CD4-positive, alpha-beta memory T cell (primary cell): ENCODE measurements around the gene PLSCR1. TPM values are rescaled to one million over a fixed set of nuclear protein-coding genes. Genes with fewer than 3 reads are reported as not detected.

ENCODE experiments used
- CTCF ChIA-PET: fragments of 350-600 bp; sonication (Branson Sonifier 250); formaldehyde crosslinking; loops from one replicate; lab custom pipeline; 2021; ENCODE audit warnings: inconsistent platforms; ENCODE audit not compliant: partially characterized antibody; lab: Charles Lee
- POLR2A ChIA-PET: fragments of 350-600 bp; sonication (Branson Sonifier 250); formaldehyde crosslinking; loops from one replicate; lab custom pipeline; 2021; ENCODE audit not compliant: partially characterized antibody; lab: Charles Lee
- DNase-seq, 5 donors: peaks; one replicate each; pipeline versions ENCODE4 v3.0.0 to v3.0.0-alpha.2; 2020 to 2022; ENCODE audit warnings: mixed read lengths in 1 of 5
- H3K27ac ChIP-seq: one replicate; pipeline ENCODE4 v1.7.0; 2013; ENCODE audit warnings: low read depth, low read length
- H3K27me3 ChIP-seq: 2 replicates; pipeline ENCODE4 v1.7.0; 2013; ENCODE audit warnings: mild to moderate bottlenecking, low read length, moderate library complexity; ENCODE audit not compliant: insufficient read depth
- H3K36me3 ChIP-seq: 2 replicates; pipeline ENCODE4 v1.7.0; 2013; ENCODE audit warnings: mild to moderate bottlenecking, low read length, moderate library complexity; ENCODE audit not compliant: insufficient read depth
- H3K4me1 ChIP-seq: 2 replicates; pipeline ENCODE4 v1.7.0; 2013; ENCODE audit warnings: mild to moderate bottlenecking, low read length, moderate library complexity; ENCODE audit not compliant: insufficient read depth
- H3K4me3 ChIP-seq, 2 donors: one replicate each; pipeline ENCODE4 v1.7.0; 2013; ENCODE audit warnings: low read length in 2 of 2, mild to moderate bottlenecking in 1 of 2
- H3K9me3 ChIP-seq, 2 donors: one replicate each; pipeline ENCODE4 v1.7.0; 2013; ENCODE audit warnings: low read length in 2 of 2, control low read depth in 1 of 2; ENCODE audit not compliant: control insufficient read depth in 1 of 2
- H3K27ac Mint-ChIP-seq, 7 donors: one replicate each; pipeline ENCODE4 v1.8.0; 2020 to 2021; ENCODE audit warnings: mixed read lengths in 7 of 7, mild to moderate bottlenecking in 6 of 7, inconsistent platforms in 3 of 7, moderate library complexity in 3 of 7
- H3K27me3 Mint-ChIP-seq, 2 donors: one replicate each; pipeline ENCODE4 v1.8.0; 2020 to 2021; ENCODE audit warnings: mixed read lengths in 2 of 2
- H3K36me3 Mint-ChIP-seq, 2 donors: one replicate each; pipeline ENCODE4 v1.8.0; 2020 to 2021; ENCODE audit warnings: mixed read lengths in 2 of 2, inconsistent platforms in 1 of 2, mild to moderate bottlenecking in 1 of 2
- H3K4me1 Mint-ChIP-seq, 4 donors: one replicate each; pipeline ENCODE4 v1.8.0; 2020 to 2021; ENCODE audit warnings: mixed read lengths in 4 of 4, mild to moderate bottlenecking in 1 of 4
- H3K4me3 Mint-ChIP-seq, 8 donors: one replicate each; pipeline ENCODE4 v1.8.0; 2020 to 2021; ENCODE audit warnings: mixed read lengths in 8 of 8, mild to moderate bottlenecking in 7 of 8, moderate library complexity in 6 of 8, inconsistent platforms in 3 of 8
- H3K9me3 Mint-ChIP-seq, 8 donors: one replicate each; pipeline ENCODE4 v1.8.0; 2020 to 2021; ENCODE audit warnings: mixed read lengths in 8 of 8, mild to moderate bottlenecking in 5 of 8, inconsistent platforms in 3 of 8, moderate library complexity in 1 of 8
- intact Hi-C: fragments of 100-400 bp; cut with micrococcal nuclease; formaldehyde crosslinking; loops from one replicate; pipeline ENCODE4 v1.15.1; 2023
- polyA plus RNA-seq, 2 donors: library from polyadenylated mRNA; unstranded; fragments of 300-500 nt; fragmentation: Illumina TruSeq; gene quantifications; one replicate each; pipeline ENCODE4 v1.2.3, GENCODE V29; 2021
- total RNA-seq, 2 experiments: library from RNA; stranded (reverse); gene quantifications; one replicate each; pipeline ENCODE4 v1.2.3, GENCODE V29; 2021

The PLSCR1 gene
- total and polyA plus RNA-seq, 4 experiments from 2014 or later: 24.9 to 34.2 (median 24.9) TPM

DNA sequence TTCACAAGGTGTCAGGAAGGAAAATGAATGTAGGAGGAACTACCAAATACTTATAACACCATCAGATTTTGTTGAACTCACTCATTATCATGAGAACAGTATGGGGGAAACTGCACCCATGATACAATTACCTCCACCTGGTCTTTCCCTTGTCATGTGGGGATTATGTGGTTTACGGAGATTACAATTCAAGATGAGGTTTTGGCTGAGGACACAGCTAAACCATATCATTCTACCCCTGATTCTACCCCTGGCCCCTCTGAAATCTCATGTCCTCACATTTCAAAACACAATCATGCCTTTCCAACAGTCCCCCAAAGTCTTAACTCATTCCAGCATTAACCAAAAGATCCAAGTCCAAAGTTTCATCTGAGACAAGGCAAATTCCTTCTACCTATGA lies 17.1 kb upstream of the PLSCR1 start:
- H3K36me3 Mint-ChIP-seq: no peaks in the 10 kb centered on the region
- H3K27ac ChIP-seq: no peak overlapping the region
- DNase-seq: no peak
- CTCF ChIA-PET: no interaction called here
- H3K4me3 Mint-ChIP-seq: no peak overlapping the region
- H3K27me3 ChIP-seq: no peaks in the 10 kb centered on the region
- H3K36me3 ChIP-seq: no peaks in the 10 kb centered on the region
- H3K4me1 ChIP-seq: no peaks in the 10 kb centered on the region
- peaks cover 0 to 2% of the 10 kb centered on the region in 2 donors for H3K27me3 Mint-ChIP-seq
- no peaks in the 10 kb centered on the region for H3K9me3 ChIP-seq
- POLR2A ChIA-PET: no interaction called here
- H3K4me1 Mint-ChIP-seq: no peaks in the 10 kb centered on the region
- H3K9me3 Mint-ChIP-seq: peaks cover 0 to 6% (median 0%) of the 10 kb centered on the region in 8 donors
- intact Hi-C loops: no loop called here
- H3K27ac Mint-ChIP-seq: no peak overlapping the region
- H3K4me3 ChIP-seq: no peak overlapping the region

DNA sequence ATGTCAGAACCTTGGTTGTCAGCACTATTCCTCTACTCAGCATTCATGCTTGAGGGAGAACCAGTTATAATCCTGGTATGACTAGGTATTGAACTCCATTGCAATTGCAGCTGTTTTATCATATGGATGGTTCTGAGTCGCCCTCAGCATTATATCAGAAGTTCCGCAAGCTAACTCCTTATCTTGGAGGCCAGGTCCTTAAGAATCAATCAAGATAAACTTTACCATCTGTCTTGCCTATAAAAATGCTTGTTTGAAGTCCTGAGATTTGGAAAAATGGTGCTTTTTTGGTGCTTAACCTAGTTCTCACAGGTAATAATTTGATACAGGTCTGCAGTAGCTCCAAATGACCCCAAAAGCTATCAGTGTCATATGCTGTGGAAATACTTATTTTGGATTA lies 16.3 kb upstream of the PLSCR1 start:
- intact Hi-C loops: no loop called here

DNA sequence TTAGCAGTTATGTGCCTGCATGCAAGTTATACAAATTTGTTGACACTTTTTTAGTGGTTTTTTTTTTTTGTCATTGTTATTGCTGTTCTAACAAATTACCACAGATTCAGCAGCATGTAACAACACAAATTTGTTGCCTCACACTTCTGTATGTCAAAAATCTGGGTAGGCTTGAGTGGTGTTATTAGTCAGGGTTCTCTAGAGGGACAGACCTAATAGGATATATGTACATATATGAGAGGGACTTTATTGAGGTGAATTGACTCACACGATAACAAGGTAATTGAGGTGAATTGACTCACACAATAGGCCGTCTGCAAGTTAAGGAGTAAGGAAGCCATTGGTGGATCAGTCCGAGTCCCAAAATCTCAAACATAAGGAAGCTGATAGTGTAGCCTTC lies 15.0 kb upstream of the PLSCR1 start:
- Mint-ChIP-seq H3K27me3 (peaks cover 1 to 2% of the 10 kb centered on the region in 2 donors), H3K9me3 (peaks cover 0 to 6% (median 0%) of the 10 kb centered on the region in 8 donors), H3K36me3 (no peaks in the 10 kb centered on the region), H3K4me1 (peaks cover 0 to under 1% (median 0%) of the 10 kb centered on the region in 4 donors), H3K27ac (no peak overlapping the region), H3K4me3 (no peak overlapping the region)
- ChIA-PET CTCF (no interaction called here), POLR2A (no interaction called here)
- no peaks in the 10 kb centered on the region for H3K27me3 ChIP-seq
- H3K4me1 ChIP-seq: no peaks in the 10 kb centered on the region
- H3K36me3 ChIP-seq: no peaks in the 10 kb centered on the region
- H3K9me3 ChIP-seq: no peaks in the 10 kb centered on the region
- H3K27ac ChIP-seq: no peak overlapping the region
- DNase-seq: no peak
- intact Hi-C loops: no loop called here
- no peak overlapping the region for H3K4me3 ChIP-seq

More for the DNA sequence above, 16.3 kb upstream of the PLSCR1 start:
- Histone ChIP-seq H3K27me3 (no peaks in the 10 kb centered on the region), H3K4me1 (no peaks in the 10 kb centered on the region), H3K27ac (no peak overlapping the region), H3K9me3 (no peaks in the 10 kb centered on the region), H3K36me3 (no peaks in the 10 kb centered on the region), H3K4me3 (no peak overlapping the region)
- peaks cover 1 to 2% of the 10 kb centered on the region in 2 donors for H3K27me3 Mint-ChIP-seq
- no peak overlapping the region for H3K27ac Mint-ChIP-seq
- no peak overlapping the region for H3K4me3 Mint-ChIP-seq
- no peak for DNase-seq
- POLR2A ChIA-PET: no interaction called here
- H3K36me3 Mint-ChIP-seq: no peaks in the 10 kb centered on the region
- H3K4me1 Mint-ChIP-seq: no peaks in the 10 kb centered on the region
- H3K9me3 Mint-ChIP-seq: peaks cover 0 to 6% (median 0%) of the 10 kb centered on the region in 8 donors
- CTCF ChIA-PET: no interaction called here

DNA sequence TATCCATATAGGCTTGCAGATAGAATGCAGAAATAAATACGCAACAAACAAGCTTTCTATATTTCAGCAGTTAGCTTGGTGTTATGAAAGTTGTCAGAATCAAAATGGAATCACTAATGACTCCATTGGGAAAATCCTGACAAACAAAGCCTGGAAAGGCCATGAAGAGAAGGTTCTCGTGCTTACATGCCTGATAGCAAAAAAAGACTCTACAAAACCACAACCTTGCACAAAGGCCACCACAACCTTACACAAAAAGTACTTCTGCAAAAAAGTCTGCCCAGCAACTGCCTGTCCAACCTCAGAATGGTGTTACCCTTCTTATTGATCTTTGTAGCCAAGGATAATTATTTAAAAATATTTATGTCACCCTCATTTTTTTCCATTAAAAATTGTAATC lies 14.4 kb upstream of the PLSCR1 start:
- no peaks in the 10 kb centered on the region for H3K36me3 Mint-ChIP-seq
- intact Hi-C loops: no loop called here
- no peak overlapping the region for H3K27ac ChIP-seq

DNA sequence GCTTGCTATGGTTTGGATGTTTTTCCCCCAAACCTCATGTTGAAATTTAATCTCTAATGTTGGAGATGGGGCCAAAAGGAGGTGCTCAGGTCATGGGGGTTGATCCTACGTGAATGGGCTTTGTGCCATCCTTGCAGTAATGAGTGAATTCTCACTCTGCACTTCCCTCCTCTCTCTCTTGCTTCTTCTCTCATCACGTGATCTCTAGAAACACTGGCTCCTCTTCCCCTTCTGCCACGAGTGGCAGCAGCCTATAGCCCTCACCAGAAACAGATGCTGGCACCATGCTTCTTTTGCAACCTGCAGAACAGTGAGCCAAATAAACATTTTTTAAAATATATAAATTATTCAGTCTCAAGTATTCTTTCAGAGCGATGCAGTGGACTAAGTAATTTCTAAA lies 13.3 kb upstream of the PLSCR1 start:
- ChIA-PET POLR2A (no interaction called here), CTCF (no interaction called here)
- Mint-ChIP-seq H3K9me3 (peaks cover 0 to 2% (median 0%) of the 10 kb centered on the region in 8 donors), H3K4me3 (no peak overlapping the region), H3K4me1 (peaks cover 0 to 5% (median 0%) of the 10 kb centered on the region in 4 donors), H3K27me3 (peaks cover under 1 to 1% of the 10 kb centered on the region in 2 donors), H3K27ac (no peak overlapping the region), H3K36me3 (no peaks in the 10 kb centered on the region)
- H3K4me3 ChIP-seq: no peak overlapping the region
- intact Hi-C loops: no loop called here
- no peaks in the 10 kb centered on the region for H3K36me3 ChIP-seq
- no peaks in the 10 kb centered on the region for H3K4me1 ChIP-seq
- DNase-seq: no peak
- H3K9me3 ChIP-seq: no peaks in the 10 kb centered on the region
- H3K27me3 ChIP-seq: no peaks in the 10 kb centered on the region
- H3K27ac ChIP-seq: no peak overlapping the region

More for the DNA sequence above, 14.4 kb upstream of the PLSCR1 start:
- peaks cover 0 to 5% (median 0%) of the 10 kb centered on the region in 4 donors for H3K4me1 Mint-ChIP-seq
- Histone ChIP-seq H3K9me3 (no peaks in the 10 kb centered on the region), H3K4me3 (no peak overlapping the region), H3K4me1 (no peaks in the 10 kb centered on the region), H3K27me3 (no peaks in the 10 kb centered on the region), H3K36me3 (no peaks in the 10 kb centered on the region)
- ChIA-PET POLR2A (no interaction called here), CTCF (no interaction called here)
- H3K9me3 Mint-ChIP-seq: peaks cover 0 to 6% (median 0%) of the 10 kb centered on the region in 8 donors
- H3K27ac Mint-ChIP-seq: no peak overlapping the region
- no peak overlapping the region for H3K4me3 Mint-ChIP-seq
- DNase-seq: no peak
- H3K27me3 Mint-ChIP-seq: peaks cover 1 to 2% of the 10 kb centered on the region in 2 donors

DNA sequence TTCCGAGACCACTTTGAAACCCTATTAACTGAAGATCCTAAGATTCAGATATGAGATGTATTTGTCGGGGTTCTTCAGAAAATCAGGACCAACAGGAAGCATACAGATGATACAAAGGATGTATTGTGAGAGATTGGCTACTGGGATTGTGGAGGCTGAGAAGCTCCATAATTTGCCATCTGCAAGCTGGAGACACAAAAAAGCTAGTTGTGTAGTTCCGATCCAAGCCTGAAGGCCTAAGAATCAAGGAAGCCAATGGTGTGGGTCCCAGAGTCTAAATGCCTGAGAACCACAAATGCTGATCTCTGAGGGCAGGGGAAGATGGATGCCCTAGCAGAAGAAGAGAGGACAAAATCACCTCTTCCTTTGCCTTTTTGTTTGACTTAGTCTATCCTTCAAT lies 10.9 kb upstream of the PLSCR1 start:
- CTCF ChIA-PET: no interaction called here
- POLR2A ChIA-PET: no interaction called here
- peaks cover 0 to 1% of the 10 kb centered on the region in 2 donors for H3K27me3 Mint-ChIP-seq

DNA sequence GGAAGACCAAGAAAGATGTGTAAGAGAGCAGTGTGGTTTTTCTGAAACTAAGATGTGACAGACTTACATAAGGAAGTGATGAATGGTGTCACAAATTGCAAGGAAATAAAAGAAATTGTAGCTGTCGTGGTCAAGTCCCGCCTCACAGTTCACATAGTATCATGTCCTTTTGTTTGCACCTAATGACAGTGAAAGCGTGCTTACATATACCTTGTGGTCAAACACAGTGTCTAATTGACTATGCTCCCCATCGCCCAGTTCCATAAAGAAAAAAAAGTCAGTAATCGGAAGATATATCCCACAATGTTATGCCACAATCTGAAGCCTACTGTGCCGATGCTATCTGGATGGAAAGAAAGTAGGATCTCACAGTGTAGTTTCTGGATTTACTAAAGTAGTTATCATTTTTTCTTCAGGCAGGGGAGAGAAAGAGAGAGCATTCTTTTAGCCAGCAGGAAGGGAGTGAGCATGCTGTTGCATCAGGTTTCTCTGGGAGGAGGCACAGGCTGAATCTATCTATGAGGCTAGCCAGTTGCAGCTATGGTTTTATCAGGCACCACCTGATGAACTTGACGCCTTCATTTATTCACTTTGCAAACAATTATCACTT lies 9.8 kb upstream of the PLSCR1 start:
- peak overlapping the region in 1 of 7 donors; percentile 30 for H3K27ac Mint-ChIP-seq

More for the DNA sequence above, 10.9 kb upstream of the PLSCR1 start:
- Mint-ChIP-seq H3K4me3 (no peak overlapping the region), H3K9me3 (peaks cover 0 to 2% (median 0%) of the 10 kb centered on the region in 8 donors), H3K4me1 (peaks cover 5 to 10% (median 7%) of the 10 kb centered on the region in 4 donors), H3K27ac (no peak overlapping the region), H3K36me3 (no peaks in the 10 kb centered on the region)
- Histone ChIP-seq H3K9me3 (no peaks in the 10 kb centered on the region), H3K36me3 (no peaks in the 10 kb centered on the region), H3K27ac (no peak overlapping the region), H3K27me3 (no peaks in the 10 kb centered on the region), H3K4me3 (no peak overlapping the region), H3K4me1 (peaks cover 11% of the 10 kb centered on the region)
- DNase-seq: no peak
- intact Hi-C loops: no loop called here

More for the DNA sequence above, 9.8 kb upstream of the PLSCR1 start:
- Histone ChIP-seq H3K27ac (no peak overlapping the region), H3K4me3 (no peak overlapping the region), H3K36me3 (no peaks in the 10 kb centered on the region), H3K27me3 (no peaks in the 10 kb centered on the region), H3K4me1 (peaks cover 19% of the 10 kb centered on the region), H3K9me3 (no peaks in the 10 kb centered on the region)
- CTCF ChIA-PET: interaction anchor here (1.0 to 1.5 kb wide), 2 partner anchors 9 to 35 kb away, joined by 3 read pairs; partner anchors contain the start of gene PLSCR1
- intact Hi-C loops: no loop called here
- H3K9me3 Mint-ChIP-seq: peaks cover 0 to 2% (median 0%) of the 10 kb centered on the region in 8 donors
- peaks cover 0 to 1% of the 10 kb centered on the region in 2 donors for H3K27me3 Mint-ChIP-seq
- H3K36me3 Mint-ChIP-seq: no peaks in the 10 kb centered on the region
- no peak overlapping the region for H3K4me3 Mint-ChIP-seq
- no peak for DNase-seq
- POLR2A ChIA-PET: no interaction called here
- H3K4me1 Mint-ChIP-seq: peaks cover 10 to 14% (median 11%) of the 10 kb centered on the region in 4 donors
